ENCODE data around the gene AGAP1. TPM values are rescaled to one million over a fixed set of nuclear protein-coding genes. Genes with fewer than 3 reads are reported as not detected.

Gene AGAP1
- total RNA-seq, 1 experiment from 2014 or later, result 23.4 TPM

GRCh38 chr2:235468978-235469655, 24.7 kb upstream of the AGAP1 start:
- Histone ChIP-seq H3K27me3 (replicated peaks) (no peaks in the 10 kb centered on the region), H3K9me3 (replicated peaks) (no peaks in the 10 kb centered on the region), H3K4me1 (replicated peaks) (peaks cover 11% of the 10 kb centered on the region), H3K27ac (no peak overlapping the region), H3K36me3 (no peaks in the 10 kb centered on the region), H3K4me3 (no peak overlapping the region)
- DNase-seq (ENCODE audit: low read depth in 1 of 2, low spot score in 2 of 2), result peak in 1 of 2 experiments; percentile 37

GRCh38 chr2:235471186-235471747, 22.6 kb upstream of the AGAP1 start:
- Histone ChIP-seq H3K27ac (no peak overlapping the region), H3K4me3 (no peak overlapping the region), H3K4me1 (replicated peaks) (peaks cover 11% of the 10 kb centered on the region), H3K36me3 (no peaks in the 10 kb centered on the region), H3K27me3 (replicated peaks) (no peaks in the 10 kb centered on the region), H3K9me3 (replicated peaks) (peaks cover 4% of the 10 kb centered on the region; the same call in 1 of the 2 replicates)
- no peak for DNase-seq (ENCODE audit: low read depth in 1 of 2, low spot score in 2 of 2)

- Histone ChIP-seq H3K27me3 (replicated peaks) (no peaks in the 10 kb centered on the region), H3K27ac (no peak overlapping the region), H3K4me1 (replicated peaks) (peaks cover 11% of the 10 kb centered on the region), H3K9me3 (replicated peaks) (peaks cover 4% of the 10 kb centered on the region; the same call in 1 of the 2 replicates), H3K36me3 (no peaks in the 10 kb centered on the region), H3K4me3 (no peak overlapping the region)
- DNase-seq (ENCODE audit: low read depth in 1 of 2, low spot score in 2 of 2), result no peak
Measured at GRCh38 chr2:235472443-235472842, 21.4 kb upstream of the AGAP1 start.

GRCh38 chr2:235478609-235479008, 15.2 kb upstream of the AGAP1 start:
- H3K27ac ChIP-seq, result no peak overlapping the region
- no peak for DNase-seq (ENCODE audit: low read depth in 1 of 2, low spot score in 2 of 2)
- H3K9me3 ChIP-seq (replicated peaks), result peaks cover 4% of the 10 kb centered on the region; the same call in 1 of the 2 replicates
- H3K27me3 ChIP-seq (replicated peaks), result no peaks in the 10 kb centered on the region
- H3K4me3 ChIP-seq, result no peak overlapping the region
- no peaks in the 10 kb centered on the region for H3K36me3 ChIP-seq
- no peaks in the 10 kb centered on the region for H3K4me1 ChIP-seq (replicated peaks)

- no peaks in the 10 kb centered on the region for H3K27me3 ChIP-seq (replicated peaks)
- no peak for DNase-seq (ENCODE audit: low read depth in 1 of 2, low spot score in 2 of 2)
- no peaks in the 10 kb centered on the region for H3K4me1 ChIP-seq (replicated peaks)
- H3K36me3 ChIP-seq, result no peaks in the 10 kb centered on the region
- H3K27ac ChIP-seq, result no peak overlapping the region
- H3K4me3 ChIP-seq, result no peak overlapping the region
- H3K9me3 ChIP-seq (replicated peaks), result peaks cover 4% of the 10 kb centered on the region; the same call in 1 of the 2 replicates
Measured at GRCh38 chr2:235479604-235480003, 14.2 kb upstream of the AGAP1 start.

- H3K36me3 ChIP-seq, result no peaks in the 10 kb centered on the region
- H3K4me1 ChIP-seq (replicated peaks), result no peaks in the 10 kb centered on the region
- no peak for DNase-seq (ENCODE audit: low read depth in 1 of 2, low spot score in 2 of 2)
- no peaks in the 10 kb centered on the region for H3K9me3 ChIP-seq (replicated peaks)
- H3K27ac ChIP-seq, result no peak overlapping the region
- H3K4me3 ChIP-seq, result no peak overlapping the region
- no peaks in the 10 kb centered on the region for H3K27me3 ChIP-seq (replicated peaks)
Measured at GRCh38 chr2:235480614-235481013, 13.2 kb upstream of the AGAP1 start.

- Histone ChIP-seq H3K4me1 (replicated peaks) (no peaks in the 10 kb centered on the region), H3K27me3 (replicated peaks) (no peaks in the 10 kb centered on the region), H3K4me3 (no peak overlapping the region), H3K27ac (no peak overlapping the region), H3K36me3 (no peaks in the 10 kb centered on the region), H3K9me3 (replicated peaks) (no peaks in the 10 kb centered on the region)
- no peak for DNase-seq (ENCODE audit: low read depth in 1 of 2, low spot score in 2 of 2)
Measured at GRCh38 chr2:235483313-235483712, 10.5 kb upstream of the AGAP1 start.

GRCh38 chr2:235485362-235485761, 8.5 kb upstream of the AGAP1 start:
- Histone ChIP-seq H3K27me3 (replicated peaks) (no peaks in the 10 kb centered on the region), H3K4me3 (no peak overlapping the region), H3K36me3 (no peaks in the 10 kb centered on the region), H3K4me1 (replicated peaks) (no peaks in the 10 kb centered on the region), H3K9me3 (replicated peaks) (no peaks in the 10 kb centered on the region), H3K27ac (no peak overlapping the region)
- no peak for DNase-seq (ENCODE audit: low read depth in 1 of 2, low spot score in 2 of 2)

- no peak for DNase-seq (ENCODE audit: low read depth in 1 of 2, low spot score in 2 of 2)
- Histone ChIP-seq H3K4me3 (no peak overlapping the region), H3K4me1 (replicated peaks) (no peaks in the 10 kb centered on the region), H3K27me3 (replicated peaks) (no peaks in the 10 kb centered on the region), H3K36me3 (no peaks in the 10 kb centered on the region), H3K27ac (no peak overlapping the region), H3K9me3 (replicated peaks) (no peaks in the 10 kb centered on the region)
Measured at GRCh38 chr2:235486729-235487128, 7.1 kb upstream of the AGAP1 start.

- H3K36me3 ChIP-seq, result peaks cover 5% of the 10 kb centered on the region
- peaks cover 6% of the 10 kb centered on the region for H3K4me1 ChIP-seq (replicated peaks)
- H3K9me3 ChIP-seq (replicated peaks), result no peaks in the 10 kb centered on the region
- no peak overlapping the region for H3K4me3 ChIP-seq
- no peak for DNase-seq (ENCODE audit: low read depth in 1 of 2, low spot score in 2 of 2)
- no peaks in the 10 kb centered on the region for H3K27me3 ChIP-seq (replicated peaks)
- no peak overlapping the region for H3K27ac ChIP-seq
Measured at GRCh38 chr2:235489897-235490296, 3.9 kb upstream of the AGAP1 start.

- peaks cover 5% of the 10 kb centered on the region for H3K36me3 ChIP-seq
- H3K4me3 ChIP-seq, result no peak overlapping the region; the same call in 1 of the 2 replicates
- H3K27me3 ChIP-seq (replicated peaks), result no peaks in the 10 kb centered on the region
- peaks cover 22% of the 10 kb centered on the region for H3K4me1 ChIP-seq (replicated peaks)
- H3K9me3 ChIP-seq (replicated peaks), result no peaks in the 10 kb centered on the region
- DNase-seq (ENCODE audit: low read depth in 1 of 2, low spot score in 2 of 2), result no peak
- H3K27ac ChIP-seq, result no peak overlapping the region
Measured at GRCh38 chr2:235492850-235493344, 946 bp upstream of the AGAP1 start.

GRCh38 chr2:235493402-235493774, 455 bp upstream of the AGAP1 start:
- Histone ChIP-seq H3K9me3 (replicated peaks) (no peaks in the 10 kb centered on the region), H3K4me3 (peak overlapping the region; percentile 98), H3K4me1 (replicated peaks) (peaks cover 22% of the 10 kb centered on the region), H3K27ac (peak overlapping the region; percentile 82), H3K27me3 (replicated peaks) (no peaks in the 10 kb centered on the region), H3K36me3 (peaks cover 5% of the 10 kb centered on the region)
- DNase-seq (ENCODE audit: low read depth in 1 of 2, low spot score in 2 of 2), result no peak

- peak overlapping the region; percentile 98 for H3K4me3 ChIP-seq
- H3K9me3 ChIP-seq (replicated peaks), result no peaks in the 10 kb centered on the region
- no peak overlapping the region for H3K27ac ChIP-seq
- peaks cover 5% of the 10 kb centered on the region for H3K36me3 ChIP-seq
- H3K27me3 ChIP-seq (replicated peaks), result no peaks in the 10 kb centered on the region
- H3K4me1 ChIP-seq (replicated peaks), result peaks cover 22% of the 10 kb centered on the region
- DNase-seq (ENCODE audit: low read depth in 1 of 2, low spot score in 2 of 2), result peak in 1 of 2 experiments; percentile 59
Measured at GRCh38 chr2:235494716-235495372, 1.0 kb downstream of the AGAP1 start.
